ENCODE measurements around the gene DHX15. TPM values are rescaled to one million over a fixed set of nuclear protein-coding genes. Genes with fewer than 3 reads are reported as not detected.

Gene DHX15
- total RNA-seq, 4 donors from 2014 or later: 106 to 125 (median 119) TPM

GRCh38 chr4:24535399-24535798 is 49.0 kb downstream of the DHX15 start:
- intact Hi-C loops (cut with DNase I; ENCODE audit: low total_unique reads): no loop called here
- WGBS, 2 donors: 92 to 94% methylated on average over 3 of the region's 3 CpGs
- H3K4me3 ChIP-seq (ENCODE audit: low read depth, poor library complexity, severe bottlenecking): no peak overlapping the region
- DNase-seq (ENCODE audit: low spot score in 2 of 2): no peak
- TF ChIP-seq CTCF (IDR thresholded peaks at IDR 0.05): no peak
- no peak for TF ChIP-seq POLR2A (IDR thresholded peaks at IDR 0.05)

GRCh38 chr4:24533364-24533763 is 51.0 kb downstream of the DHX15 start:
- WGBS, 2 donors: 77 to 87% methylated on average over 4 of the region's 4 CpGs
- no peak overlapping the region for H3K4me3 ChIP-seq (ENCODE audit: low read depth, poor library complexity, severe bottlenecking)
- intact Hi-C loops (cut with DNase I; ENCODE audit: low total_unique reads): no loop called here
- no peak for DNase-seq (ENCODE audit: low spot score in 2 of 2)
- TF ChIP-seq POLR2A (IDR thresholded peaks at IDR 0.05): no peak
- TF ChIP-seq CTCF (IDR thresholded peaks at IDR 0.05): no peak

- H3K4me3 ChIP-seq (ENCODE audit: low read depth, poor library complexity, severe bottlenecking): no peak overlapping the region
- intact Hi-C loops (cut with DNase I; ENCODE audit: low total_unique reads): no loop called here
- 81 to 86% methylated on average over 2 of the region's 2 CpGs for WGBS, 2 donors
- no peak for DNase-seq (ENCODE audit: low spot score in 2 of 2)
- TF ChIP-seq CTCF (IDR thresholded peaks at IDR 0.05) (no peak), POLR2A (IDR thresholded peaks at IDR 0.05) (no peak)
These were observed 54.8 kb downstream of the DHX15 start for GRCh38 chr4:24529555-24529954.

- 85 to 91% methylated on average over 3 of the region's 3 CpGs for WGBS, 2 donors
- intact Hi-C loops (cut with DNase I; ENCODE audit: low total_unique reads): no loop called here
- no peak for DNase-seq (ENCODE audit: low spot score in 2 of 2)
- no peak overlapping the region for H3K4me3 ChIP-seq (ENCODE audit: low read depth, poor library complexity, severe bottlenecking)
- TF ChIP-seq CTCF (IDR thresholded peaks at IDR 0.05): no peak
- TF ChIP-seq POLR2A (IDR thresholded peaks at IDR 0.05): no peak
These were observed 57.0 kb downstream of the DHX15 start for GRCh38 chr4:24527371-24527770.

- no peak for TF ChIP-seq POLR2A (IDR thresholded peaks at IDR 0.05)
- TF ChIP-seq CTCF (IDR thresholded peaks at IDR 0.05): no peak
- intact Hi-C loops (cut with DNase I; ENCODE audit: low total_unique reads): no loop called here
- no peak overlapping the region for H3K4me3 ChIP-seq (ENCODE audit: low read depth, poor library complexity, severe bottlenecking)
- no peak for DNase-seq (ENCODE audit: low spot score in 2 of 2)
- 61% methylated on average over 2 of the region's 2 CpGs for WGBS, 2 donors
These were observed 62.8 kb downstream of the DHX15 start for GRCh38 chr4:24521544-24521943.

- WGBS, 2 donors: 94 to 95% methylated on average over 1 of the region's 1 CpG
- H3K4me3 ChIP-seq (ENCODE audit: low read depth, poor library complexity, severe bottlenecking): no peak overlapping the region
- no peak for DNase-seq (ENCODE audit: low spot score in 2 of 2)
- TF ChIP-seq CTCF (IDR thresholded peaks at IDR 0.05) (no peak), POLR2A (IDR thresholded peaks at IDR 0.05) (no peak)
- intact Hi-C loops (cut with DNase I; ENCODE audit: low total_unique reads): no loop called here
These were observed 64.7 kb downstream of the DHX15 start for GRCh38 chr4:24519649-24520048.
